CD14-positive monocyte (primary cell): ENCODE measurements around the gene ELFN1. TPM values are rescaled to one million over a fixed set of nuclear protein-coding genes. Genes with fewer than 3 reads are reported as not detected.

Source experiments
- DNase-seq, 3 donors: peaks; one replicate each; pipeline ENCODE4 v3.0.0-alpha.2; 2011 to 2022
- H2AFZ ChIP-seq: 2 replicates; pipeline ENCODE4 v1.6.0; 2012; ENCODE audit warnings: mild to moderate bottlenecking, low read depth, low read length, inconsistent platforms; ENCODE audit not compliant: insufficient read depth, poor library complexity, severe bottlenecking
- H3K27ac ChIP-seq, 2 donors: 1 replicate in 1 of 2; 2 replicates in 1 of 2; pipeline ENCODE4 v1.5.1; 2012 to 2013; ENCODE audit warnings: low read length in 2 of 2, control low read depth in 1 of 2, inconsistent platforms in 1 of 2, low read depth in 1 of 2, mild to moderate bottlenecking in 1 of 2
- H3K27me3 ChIP-seq, 2 donors: one replicate each; pipeline versions ENCODE4 v1.6.0 to v1.6.1; 2011 to 2013; ENCODE audit warnings: low read length in 2 of 2; ENCODE audit not compliant: control insufficient read depth in 2 of 2, insufficient read depth in 2 of 2
- H3K36me3 ChIP-seq, 2 donors: replicated peaks in 1 of 2; 1 replicate in 1 of 2; 2 replicates in 1 of 2; pipeline versions ENCODE4 v1.5.1 to v1.6.1; 2012 to 2013; ENCODE audit warnings: low read length in 2 of 2, control low read depth in 1 of 2, inconsistent platforms in 1 of 2, mild to moderate bottlenecking in 1 of 2; ENCODE audit not compliant: insufficient read depth in 2 of 2, control insufficient read depth in 1 of 2
- H3K4me1 ChIP-seq, 2 donors: 1 replicate in 1 of 2; 2 replicates in 1 of 2; pipeline versions ENCODE4 v1.5.1 to v1.6.1; 2012 to 2013; ENCODE audit warnings: low read length in 2 of 2, control low read depth in 1 of 2, inconsistent platforms in 1 of 2, mild to moderate bottlenecking in 1 of 2, moderate library complexity in 1 of 2; ENCODE audit not compliant: insufficient read depth in 2 of 2, control insufficient read depth in 1 of 2
- H3K4me2 ChIP-seq: replicated peaks from 2 replicates; pipeline ENCODE3; 2012; ENCODE audit warnings: low read length, moderate library complexity, mild to moderate bottlenecking; ENCODE audit not compliant: poor library complexity, severe bottlenecking; ENCODE audit errors: extremely low read depth
- H3K4me3 ChIP-seq, 3 experiments: fragments of 200-600 bp in 1 of 3; sonication (generic) in 1 of 3; replicated peaks in 1 of 3; 1 replicate in 2 of 3; 2 replicates in 1 of 3; pipeline ENCODE4 v1.5.1; 2011 to 2013; ENCODE audit warnings: low read length in 3 of 3, mild to moderate bottlenecking in 3 of 3, control low read depth in 2 of 3, low read depth in 2 of 3, inconsistent platforms in 1 of 3, moderate library complexity in 1 of 3
- H3K79me2 ChIP-seq: 2 replicates; pipeline ENCODE4 v1.6.0; 2012; ENCODE audit warnings: mild to moderate bottlenecking, control low read depth, inconsistent platforms, low read length, moderate library complexity; ENCODE audit not compliant: insufficient read depth
- H3K9ac ChIP-seq: 2 replicates; pipeline ENCODE4 v1.6.0; 2017; ENCODE audit warnings: low read length, mild to moderate bottlenecking; ENCODE audit not compliant: insufficient read depth, poor library complexity, severe bottlenecking
- H3K9me3 ChIP-seq, 2 donors: replicated peaks in 1 of 2; 1 replicate in 1 of 2; 2 replicates in 1 of 2; pipeline versions ENCODE4 v1.5.1 to v1.6.1; 2012 to 2013; ENCODE audit warnings: low read length in 2 of 2, control low read depth in 1 of 2; ENCODE audit not compliant: control insufficient read depth in 1 of 2, insufficient read depth in 1 of 2
- H4K20me1 ChIP-seq: 2 replicates; pipeline ENCODE4 v1.6.0; 2012; ENCODE audit warnings: mild to moderate bottlenecking, low read length, control low read depth, moderate library complexity; ENCODE audit not compliant: insufficient read depth
- H3K27ac Mint-ChIP-seq, 7 donors: one replicate each; pipeline ENCODE4 v1.8.0; 2020; ENCODE audit warnings: mild to moderate bottlenecking in 7 of 7, mixed read lengths in 7 of 7, moderate library complexity in 6 of 7, inconsistent platforms in 2 of 7
- H3K27me3 Mint-ChIP-seq, 3 donors: one replicate each; pipeline ENCODE4 v1.8.0; 2021 to 2022; ENCODE audit warnings: low read depth in 3 of 3, mild to moderate bottlenecking in 3 of 3, mixed read lengths in 3 of 3, moderate library complexity in 3 of 3, inconsistent platforms in 1 of 3
- H3K36me3 Mint-ChIP-seq, 2 donors: one replicate each; pipeline ENCODE4 v1.8.0; 2020; ENCODE audit warnings: mixed read lengths in 2 of 2, inconsistent platforms in 1 of 2, mild to moderate bottlenecking in 1 of 2
- H3K4me1 Mint-ChIP-seq: one replicate; pipeline ENCODE4 v1.8.0; 2020; ENCODE audit warnings: mild to moderate bottlenecking, mixed read lengths
- H3K4me3 Mint-ChIP-seq, 2 donors: one replicate each; pipeline ENCODE4 v1.8.0; 2020; ENCODE audit warnings: mild to moderate bottlenecking in 2 of 2, mixed read lengths in 2 of 2, moderate library complexity in 1 of 2
- H3K9me3 Mint-ChIP-seq, 7 donors: one replicate each; pipeline ENCODE4 v1.8.0; 2020 to 2022; ENCODE audit warnings: mixed read lengths in 7 of 7, mild to moderate bottlenecking in 6 of 7, moderate library complexity in 6 of 7, inconsistent platforms in 2 of 7
- CTCF ChIP-seq: fragments of 200-600 bp; IDR thresholded peaks from one replicate; pipeline ENCODE4 v1.8.0; 2022; ENCODE audit warnings: antibody characterized with exemption, mild to moderate bottlenecking
- WGBS: methylation state at CpG from one replicate; pipeline ENCODE4 v1.1.5; 2013; ENCODE audit warnings: missing lambda C conversion rate; ENCODE audit not compliant: insufficient coverage; 5-methylcytosine and 5-hydroxymethylcytosine counted together
- intact Hi-C, 2 donors: fragments of 100-400 bp; cut with micrococcal nuclease; formaldehyde crosslinking; loops; one replicate each; pipeline versions ENCODE4 v1.15.0 to v1.15.1; 2023
- polyA plus RNA-seq, 3 donors: library from polyadenylated mRNA; depleted of rRNA in 1 of 3; unstranded in 2 of 3; stranded (reverse) in 1 of 3; fragments of 300-500 nt in 2 of 3; fragments of >200 nt in 1 of 3; fragmentation: Illumina TruSeq in 2 of 3; gene quantifications; 1 replicate in 2 of 3; 2 replicates in 1 of 3; pipeline ENCODE4 v1.2.3, GENCODE V29; 2012 to 2021

ELFN1 gene
- polyA plus RNA-seq, 3 donors, result not detected

GRCh38 chr7:1748076-1748838 lies 78.2 kb downstream of the ELFN1 start:
- 79% methylated on average over 22 of the region's 32 CpGs for WGBS
- H3K79me2 ChIP-seq, result no peaks in the 10 kb centered on the region
- peaks cover 6% of the 10 kb centered on the region for H3K4me1 Mint-ChIP-seq
- H3K27ac Mint-ChIP-seq, result no peak overlapping the region
- peaks cover 0 to 4% of the 10 kb centered on the region in 2 donors for H3K4me1 ChIP-seq
- no peak overlapping the region for H2AFZ ChIP-seq
- H3K9ac ChIP-seq, result no peak overlapping the region
- no peak overlapping the region for H3K4me2 ChIP-seq
- H3K4me3 Mint-ChIP-seq, result no peak overlapping the region
- TF ChIP-seq CTCF, result no peak
- no peak for DNase-seq
- H3K9me3 ChIP-seq, result peaks cover 0 to 5% of the 10 kb centered on the region in 2 donors
- H3K36me3 Mint-ChIP-seq, result no peaks in the 10 kb centered on the region
- H3K4me3 ChIP-seq, result no peak overlapping the region
- H3K36me3 ChIP-seq, result no peaks in the 10 kb centered on the region
- peaks cover 0 to 14% (median 2%) of the 10 kb centered on the region in 7 donors for H3K9me3 Mint-ChIP-seq
- H3K27me3 Mint-ChIP-seq, result peaks cover 7 to 22% (median 16%) of the 10 kb centered on the region in 3 donors
- H4K20me1 ChIP-seq, result no peaks in the 10 kb centered on the region
- intact Hi-C loops, result no loop called here
- H3K27me3 ChIP-seq, result no peaks in the 10 kb centered on the region
- H3K27ac ChIP-seq, result no peak overlapping the region

GRCh38 chr7:1748839-1749173 lies 78.7 kb downstream of the ELFN1 start:
- Histone ChIP-seq H4K20me1 (no peaks in the 10 kb centered on the region), H3K9me3 (peaks cover 0 to 5% of the 10 kb centered on the region in 2 donors), H3K9ac (no peak overlapping the region), H3K4me3 (no peak overlapping the region), H3K27me3 (no peaks in the 10 kb centered on the region), H2AFZ (no peak overlapping the region), H3K79me2 (no peaks in the 10 kb centered on the region), H3K4me2 (no peak overlapping the region), H3K4me1 (peaks cover 0 to 4% of the 10 kb centered on the region in 2 donors), H3K27ac (no peak overlapping the region), H3K36me3 (no peaks in the 10 kb centered on the region)
- intact Hi-C loops, result no loop called here
- Mint-ChIP-seq H3K36me3 (no peaks in the 10 kb centered on the region), H3K4me1 (peaks cover 8% of the 10 kb centered on the region), H3K9me3 (peaks cover 0 to 14% (median 2%) of the 10 kb centered on the region in 7 donors), H3K4me3 (no peak overlapping the region), H3K27me3 (peaks cover 7 to 22% (median 14%) of the 10 kb centered on the region in 3 donors), H3K27ac (no peak overlapping the region)
- no peak for DNase-seq
- 17% methylated on average over 4 of the region's 8 CpGs for WGBS
- TF ChIP-seq CTCF, result no peak
